ENCODE measurements around the gene IL1F10.

The IL1F10 gene

DNA sequence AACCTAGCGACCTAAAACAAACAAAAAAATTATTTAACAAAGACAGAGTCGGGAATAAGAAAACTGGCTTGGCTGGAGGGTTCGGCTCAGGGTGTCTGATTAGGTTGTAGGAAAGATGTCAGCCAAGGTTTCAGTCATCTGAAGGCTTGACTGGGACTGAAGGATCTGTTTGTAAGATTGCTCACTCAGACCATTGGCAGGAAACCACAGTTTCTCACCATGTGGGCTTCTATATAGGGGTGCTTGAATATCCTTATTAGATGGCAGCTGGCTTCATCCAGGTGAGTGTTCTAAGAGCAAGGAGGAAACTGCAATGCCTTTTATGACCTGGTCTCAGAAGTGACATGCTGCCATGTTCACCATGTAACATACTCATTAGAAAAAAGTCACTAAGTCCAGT lies 14.1 kb upstream of the IL1F10 start:
- ATAC-seq: no peak

DNA sequence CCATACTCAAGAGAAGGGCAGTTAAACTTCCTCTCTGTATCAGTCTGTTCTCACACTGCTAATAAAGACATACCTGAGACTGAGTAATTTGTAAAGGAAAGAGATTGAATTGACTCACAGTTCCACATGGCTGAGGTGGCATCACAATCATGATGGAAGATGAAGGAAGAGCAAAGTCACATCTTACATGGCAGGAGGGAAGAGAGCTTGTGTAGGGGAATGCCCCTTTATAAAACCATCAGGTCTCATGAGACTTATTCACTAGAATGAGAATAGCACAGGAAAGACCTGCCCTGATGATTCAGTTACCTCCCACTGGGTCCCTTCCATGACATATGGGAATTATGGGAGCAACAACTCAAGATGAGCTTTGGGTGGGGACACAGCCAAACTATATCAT lies 13.7 kb upstream of the IL1F10 start:
- no peak for ATAC-seq
- TF ChIP-seq BACH2 (CRISPR knock-in tag; IDR thresholded peaks at IDR 0.05; ENCODE audit: borderline replicate concordance) (no peak), ISL1 (CRISPR knock-in tag; IDR thresholded peaks at IDR 0.05) (no peak), ZNF565 (CRISPR knock-in tag; conservative IDR thresholded peaks at IDR 0.05; ENCODE audit: low read depth) (no peak), PPARA (CRISPR knock-in tag; IDR thresholded peaks at IDR 0.05; ENCODE audit: borderline replicate concordance) (no peak), CSRNP3 (CRISPR knock-in tag; IDR thresholded peaks at IDR 0.05) (no peak), RARB (CRISPR knock-in tag; IDR thresholded peaks at IDR 0.05) (no peak), ESRRG (CRISPR knock-in tag; IDR thresholded peaks at IDR 0.05) (no peak), ZNF70 (CRISPR knock-in tag; IDR thresholded peaks at IDR 0.05) (no peak), TCF4 (CRISPR knock-in tag; IDR thresholded peaks at IDR 0.05; ENCODE audit: borderline replicate concordance) (no peak), ZNF8 (CRISPR knock-in tag; IDR thresholded peaks at IDR 0.05) (no peak), TOX (CRISPR knock-in tag; IDR thresholded peaks at IDR 0.05; ENCODE audit: borderline replicate concordance) (no peak), GLIS3 (CRISPR knock-in tag; IDR thresholded peaks at IDR 0.05) (no peak), ZFP3 (CRISPR knock-in tag; IDR thresholded peaks at IDR 0.05) (no peak), ZC3H10 (CRISPR knock-in tag; IDR thresholded peaks at IDR 0.05) (no peak), ARNTL (CRISPR knock-in tag; IDR thresholded peaks at IDR 0.05; ENCODE audit: borderline replicate concordance, low read depth) (no peak), ZFP30 (CRISPR knock-in tag; IDR thresholded peaks at IDR 0.05) (no peak), PATZ1 (CRISPR knock-in tag; IDR thresholded peaks at IDR 0.05; ENCODE audit: borderline replicate concordance) (no peak)
- TF ChIP-seq, protein P1, sequence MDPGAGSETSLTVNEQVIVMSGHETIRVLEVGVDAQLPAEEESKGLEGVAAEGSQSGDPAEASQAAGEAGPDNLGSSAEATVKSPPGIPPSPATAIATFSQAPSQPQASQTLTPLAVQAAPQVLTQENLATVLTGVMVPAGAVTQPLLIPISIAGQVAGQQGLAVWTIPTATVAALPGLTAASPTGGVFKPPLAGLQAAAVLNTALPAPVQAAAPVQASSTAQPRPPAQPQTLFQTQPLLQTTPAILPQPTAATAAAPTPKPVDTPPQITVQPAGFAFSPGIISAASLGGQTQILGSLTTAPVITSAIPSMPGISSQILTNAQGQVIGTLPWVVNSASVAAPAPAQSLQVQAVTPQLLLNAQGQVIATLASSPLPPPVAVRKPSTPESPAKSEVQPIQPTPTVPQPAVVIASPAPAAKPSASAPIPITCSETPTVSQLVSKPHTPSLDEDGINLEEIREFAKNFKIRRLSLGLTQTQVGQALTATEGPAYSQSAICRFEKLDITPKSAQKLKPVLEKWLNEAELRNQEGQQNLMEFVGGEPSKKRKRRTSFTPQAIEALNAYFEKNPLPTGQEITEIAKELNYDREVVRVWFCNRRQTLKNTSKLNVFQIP (CRISPR knock-in tag; IDR thresholded peaks at IDR 0.05; ENCODE audit: borderline replicate concordance, low read depth): no peak
- TF ChIP-seq, protein P2, sequence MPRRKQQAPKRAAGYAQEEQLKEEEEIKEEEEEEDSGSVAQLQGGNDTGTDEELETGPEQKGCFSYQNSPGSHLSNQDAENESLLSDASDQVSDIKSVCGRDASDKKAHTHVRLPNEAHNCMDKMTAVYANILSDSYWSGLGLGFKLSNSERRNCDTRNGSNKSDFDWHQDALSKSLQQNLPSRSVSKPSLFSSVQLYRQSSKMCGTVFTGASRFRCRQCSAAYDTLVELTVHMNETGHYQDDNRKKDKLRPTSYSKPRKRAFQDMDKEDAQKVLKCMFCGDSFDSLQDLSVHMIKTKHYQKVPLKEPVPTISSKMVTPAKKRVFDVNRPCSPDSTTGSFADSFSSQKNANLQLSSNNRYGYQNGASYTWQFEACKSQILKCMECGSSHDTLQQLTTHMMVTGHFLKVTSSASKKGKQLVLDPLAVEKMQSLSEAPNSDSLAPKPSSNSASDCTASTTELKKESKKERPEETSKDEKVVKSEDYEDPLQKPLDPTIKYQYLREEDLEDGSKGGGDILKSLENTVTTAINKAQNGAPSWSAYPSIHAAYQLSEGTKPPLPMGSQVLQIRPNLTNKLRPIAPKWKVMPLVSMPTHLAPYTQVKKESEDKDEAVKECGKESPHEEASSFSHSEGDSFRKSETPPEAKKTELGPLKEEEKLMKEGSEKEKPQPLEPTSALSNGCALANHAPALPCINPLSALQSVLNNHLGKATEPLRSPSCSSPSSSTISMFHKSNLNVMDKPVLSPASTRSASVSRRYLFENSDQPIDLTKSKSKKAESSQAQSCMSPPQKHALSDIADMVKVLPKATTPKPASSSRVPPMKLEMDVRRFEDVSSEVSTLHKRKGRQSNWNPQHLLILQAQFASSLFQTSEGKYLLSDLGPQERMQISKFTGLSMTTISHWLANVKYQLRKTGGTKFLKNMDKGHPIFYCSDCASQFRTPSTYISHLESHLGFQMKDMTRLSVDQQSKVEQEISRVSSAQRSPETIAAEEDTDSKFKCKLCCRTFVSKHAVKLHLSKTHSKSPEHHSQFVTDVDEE (CRISPR knock-in tag; IDR thresholded peaks at IDR 0.05): no peak

More for the DNA sequence above, 14.1 kb upstream of the IL1F10 start:
- TF ChIP-seq ZC3H10 (CRISPR knock-in tag; IDR thresholded peaks at IDR 0.05): no peak
- no peak for TF ChIP-seq TCF4 (CRISPR knock-in tag; IDR thresholded peaks at IDR 0.05; ENCODE audit: borderline replicate concordance)
- TF ChIP-seq ESRRG (CRISPR knock-in tag; IDR thresholded peaks at IDR 0.05): no peak
- no peak for TF ChIP-seq GLIS3 (CRISPR knock-in tag; IDR thresholded peaks at IDR 0.05)
- TF ChIP-seq, protein P3, sequence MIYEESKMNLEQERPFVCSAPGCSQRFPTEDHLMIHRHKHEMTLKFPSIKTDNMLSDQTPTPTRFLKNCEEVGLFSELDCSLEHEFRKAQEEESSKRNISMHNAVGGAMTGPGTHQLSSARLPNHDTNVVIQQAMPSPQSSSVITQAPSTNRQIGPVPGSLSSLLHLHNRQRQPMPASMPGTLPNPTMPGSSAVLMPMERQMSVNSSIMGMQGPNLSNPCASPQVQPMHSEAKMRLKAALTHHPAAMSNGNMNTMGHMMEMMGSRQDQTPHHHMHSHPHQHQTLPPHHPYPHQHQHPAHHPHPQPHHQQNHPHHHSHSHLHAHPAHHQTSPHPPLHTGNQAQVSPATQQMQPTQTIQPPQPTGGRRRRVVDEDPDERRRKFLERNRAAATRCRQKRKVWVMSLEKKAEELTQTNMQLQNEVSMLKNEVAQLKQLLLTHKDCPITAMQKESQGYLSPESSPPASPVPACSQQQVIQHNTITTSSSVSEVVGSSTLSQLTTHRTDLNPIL (CRISPR knock-in tag; IDR thresholded peaks at IDR 0.05; ENCODE audit: low read depth): no peak
- no peak for TF ChIP-seq ARNTL (CRISPR knock-in tag; IDR thresholded peaks at IDR 0.05; ENCODE audit: borderline replicate concordance, low read depth)
- TF ChIP-seq RARB (CRISPR knock-in tag; IDR thresholded peaks at IDR 0.05): no peak
- TF ChIP-seq CSRNP3 (CRISPR knock-in tag; IDR thresholded peaks at IDR 0.05): no peak
- TF ChIP-seq ZNF565 (CRISPR knock-in tag; conservative IDR thresholded peaks at IDR 0.05; ENCODE audit: low read depth): no peak
- no peak for TF ChIP-seq OSR1 (CRISPR knock-in tag; IDR thresholded peaks at IDR 0.05)
- TF ChIP-seq ZNF70 (CRISPR knock-in tag; IDR thresholded peaks at IDR 0.05): no peak
- TF ChIP-seq ZNF8 (CRISPR knock-in tag; IDR thresholded peaks at IDR 0.05): no peak

Measured in SK-N-SH treated with all-trans-retinoic acid at 6 μM for 48 hours (cell line).